HG02885 (cell line): ENCODE data around the gene PROSER3.
"Not testable (repeated sequence)": the region's sequence is repeated elsewhere in the genome, so short reads cannot be mapped to it uniquely, and the experiment has no call there.

Source experiments
- ATAC-seq: cut with Tn5 transposase; IDR thresholded peaks from one replicate; pipeline ENCODE4 v1.9.1; 2021; ENCODE audit warnings: mild to moderate bottlenecking; ENCODE audit not compliant: unreplicated experiment, poor library complexity

Gene PROSER3

DNA sequence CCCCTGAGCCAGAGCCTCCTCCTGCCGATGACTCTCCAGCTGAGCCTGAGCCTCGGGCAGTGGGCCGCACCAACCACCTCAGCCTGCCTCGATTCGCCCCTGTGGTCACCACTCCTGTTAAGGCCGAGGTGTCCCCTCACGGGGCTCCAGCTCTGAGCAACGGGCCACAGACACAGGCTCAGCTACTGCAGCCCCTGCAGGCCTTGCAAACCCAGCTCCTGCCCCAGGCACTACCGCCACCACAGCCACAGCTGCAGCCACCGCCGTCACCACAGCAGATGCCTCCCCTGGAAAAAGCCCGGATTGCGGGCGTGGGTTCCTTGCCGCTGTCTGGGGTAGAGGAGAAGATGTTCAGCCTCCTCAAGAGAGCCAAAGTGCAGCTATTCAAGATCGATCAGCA is 36.6 kb upstream of the PROSER3 start:
- no peak for ATAC-seq

DNA sequence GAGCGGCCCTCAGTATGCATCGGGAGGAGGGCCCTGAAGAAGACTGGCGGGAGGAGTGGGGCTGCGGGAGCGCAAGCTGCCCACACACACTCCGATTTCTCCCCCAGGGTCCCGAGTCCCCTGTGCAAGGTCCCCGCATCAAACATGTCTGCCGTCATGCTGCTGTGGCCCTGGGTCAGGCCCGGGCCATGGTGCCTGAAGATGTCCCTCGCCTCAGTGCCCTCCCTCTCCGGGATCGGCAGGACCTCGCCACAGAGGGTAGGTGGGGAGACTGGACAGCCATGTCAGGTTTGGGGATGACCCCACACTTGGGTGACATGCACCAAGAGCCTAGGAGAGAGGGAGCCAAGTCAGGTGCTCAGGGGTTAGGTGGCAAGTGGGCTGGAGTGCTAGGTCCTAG is 35.5 kb upstream of the PROSER3 start:
- no peak for ATAC-seq

DNA sequence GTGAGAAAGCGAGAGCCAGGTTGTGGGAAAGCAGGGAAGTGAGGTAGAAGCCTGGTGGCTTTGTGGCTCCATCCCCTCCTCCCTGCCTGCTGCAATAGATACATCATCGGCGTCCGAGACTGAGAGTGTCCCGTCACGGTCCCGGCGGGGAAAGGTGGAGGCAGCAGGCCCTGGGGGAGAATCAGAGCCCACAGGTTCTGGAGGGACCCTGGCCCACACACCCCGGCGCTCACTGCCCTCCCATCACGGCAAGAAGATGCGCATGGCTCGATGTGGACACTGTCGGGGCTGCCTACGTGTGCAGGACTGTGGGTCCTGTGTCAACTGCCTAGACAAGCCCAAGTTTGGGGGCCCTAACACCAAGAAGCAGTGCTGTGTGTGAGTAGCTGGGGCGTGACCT is 35.1 kb upstream of the PROSER3 start:
- ATAC-seq = no peak

DNA sequence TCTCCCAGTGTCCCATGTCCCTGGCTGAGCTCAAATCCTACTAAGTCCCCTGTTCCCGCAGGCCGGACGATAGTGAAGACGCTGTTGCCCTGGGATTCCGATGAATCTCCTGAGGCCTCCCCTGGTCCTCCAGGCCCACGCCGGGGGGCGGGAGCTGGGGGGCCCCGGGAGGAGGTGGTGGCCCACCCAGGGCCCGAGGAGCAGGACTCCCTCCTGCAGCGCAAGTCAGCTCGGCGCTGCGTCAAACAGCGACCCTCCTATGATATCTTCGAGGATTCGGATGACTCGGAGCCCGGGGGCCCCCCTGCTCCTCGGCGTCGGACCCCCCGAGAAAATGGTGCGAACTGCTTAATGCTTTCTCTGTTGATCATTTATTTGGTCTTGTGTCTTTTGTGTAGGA is 34.3 kb upstream of the PROSER3 start:
- no peak for ATAC-seq

DNA sequence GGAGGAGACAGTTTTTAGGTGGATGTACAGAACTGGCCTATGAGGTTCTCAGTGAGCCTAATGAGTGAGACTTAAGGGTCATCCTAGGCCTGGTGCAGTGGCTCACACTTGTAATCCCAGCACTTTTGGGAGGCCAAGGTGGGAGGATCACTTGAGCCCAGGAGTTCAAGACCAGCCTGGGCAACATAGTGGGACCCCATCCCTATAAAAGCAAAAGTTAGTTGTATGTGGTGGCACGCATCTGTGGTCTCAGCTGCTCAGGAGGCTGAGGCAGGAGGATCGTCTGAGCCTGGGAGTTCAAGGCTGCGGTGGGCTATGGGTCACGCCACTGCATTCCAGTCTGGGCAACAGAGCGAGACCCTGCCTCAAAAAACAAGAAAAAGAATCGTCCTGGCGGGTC is 33.8 kb upstream of the PROSER3 start:
- ATAC-seq = not testable (repeated sequence)

DNA sequence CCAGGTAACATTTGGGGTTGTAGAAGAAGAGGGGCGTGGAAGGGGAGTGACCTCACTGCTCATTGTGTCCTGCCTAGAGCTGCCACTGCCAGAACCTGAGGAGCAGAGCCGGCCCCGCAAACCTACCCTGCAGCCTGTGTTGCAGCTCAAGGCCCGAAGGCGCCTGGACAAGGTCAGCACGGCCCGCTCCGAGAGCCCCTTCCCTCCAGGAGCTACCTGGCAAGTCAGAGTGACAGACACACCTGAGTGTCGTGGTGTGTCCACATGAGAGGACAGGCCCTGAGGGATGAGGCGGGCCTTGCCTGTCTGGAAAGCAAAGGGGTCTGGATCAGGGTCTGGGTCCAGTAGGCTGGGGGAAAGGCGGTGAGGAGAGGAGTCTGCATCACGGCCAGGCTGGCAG is 33.4 kb upstream of the PROSER3 start:
- ATAC-seq = no peak

DNA sequence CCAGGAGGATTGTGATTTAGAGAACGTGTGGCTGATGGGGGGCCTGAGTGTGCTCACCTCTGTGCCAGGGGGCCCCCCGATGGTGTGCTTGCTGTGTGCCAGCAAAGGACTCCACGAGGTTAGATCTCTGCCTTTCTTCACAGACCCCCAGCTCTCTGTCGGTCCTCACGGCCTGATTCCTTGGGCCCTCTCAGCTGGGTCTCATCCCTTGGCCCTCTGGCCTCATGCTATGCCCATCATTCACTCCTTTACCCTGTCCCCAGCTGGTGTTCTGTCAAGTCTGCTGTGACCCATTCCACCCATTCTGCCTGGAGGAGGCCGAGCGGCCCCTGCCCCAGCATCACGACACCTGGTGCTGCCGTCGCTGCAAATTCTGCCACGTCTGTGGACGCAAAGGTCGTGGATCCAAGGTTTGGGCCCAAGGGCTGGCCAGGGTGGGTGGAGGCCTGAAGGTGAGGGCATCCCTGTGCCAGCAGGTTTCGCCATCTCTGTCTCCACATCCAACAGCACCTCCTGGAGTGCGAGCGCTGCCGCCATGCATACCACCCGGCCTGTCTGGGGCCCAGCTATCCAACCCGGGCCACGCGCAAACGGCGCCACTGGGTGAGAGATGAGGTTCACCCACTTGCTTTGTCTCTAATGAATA is 32.6 kb upstream of the PROSER3 start:
- no peak for ATAC-seq

DNA sequence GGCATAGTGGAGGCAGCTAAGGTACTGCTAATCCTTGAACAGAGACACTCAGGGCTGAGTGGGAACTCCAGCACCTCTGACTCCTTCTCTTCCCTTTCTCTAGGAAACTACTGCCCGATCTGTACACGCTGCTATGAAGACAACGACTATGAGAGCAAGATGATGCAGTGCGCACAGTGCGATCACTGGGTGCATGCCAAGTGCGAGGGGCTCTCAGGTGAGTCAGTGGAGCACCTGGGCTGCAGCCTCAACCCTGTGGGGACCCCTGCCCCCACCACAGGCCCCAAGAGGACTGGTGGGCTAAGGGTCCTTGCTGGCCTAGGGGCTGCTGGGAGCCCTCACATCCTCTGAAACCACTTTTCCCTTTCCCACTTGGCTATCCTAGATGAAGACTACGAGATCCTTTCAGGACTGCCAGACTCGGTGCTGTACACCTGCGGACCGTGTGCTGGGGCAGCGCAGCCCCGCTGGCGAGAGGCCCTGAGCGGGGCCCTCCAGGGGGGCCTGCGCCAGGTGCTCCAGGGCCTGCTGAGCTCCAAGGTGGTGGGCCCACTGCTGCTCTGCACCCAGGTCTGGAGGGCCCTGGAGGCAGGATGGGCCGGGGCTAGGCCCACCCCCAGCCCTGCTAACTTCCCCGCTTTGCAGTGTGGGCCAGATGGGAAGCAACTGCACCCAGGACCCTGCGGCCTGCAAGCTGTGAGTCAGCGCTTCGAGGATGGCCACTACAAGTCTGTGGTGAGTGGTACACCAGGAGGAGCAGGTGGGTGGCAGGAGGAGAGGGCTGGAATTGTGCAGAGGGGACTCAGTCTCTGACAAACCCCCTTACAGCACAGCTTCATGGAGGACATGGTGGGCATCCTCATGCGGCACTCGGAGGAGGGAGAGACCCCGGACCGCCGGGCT is 30.7 kb upstream of the PROSER3 start:
- no peak for ATAC-seq

DNA sequence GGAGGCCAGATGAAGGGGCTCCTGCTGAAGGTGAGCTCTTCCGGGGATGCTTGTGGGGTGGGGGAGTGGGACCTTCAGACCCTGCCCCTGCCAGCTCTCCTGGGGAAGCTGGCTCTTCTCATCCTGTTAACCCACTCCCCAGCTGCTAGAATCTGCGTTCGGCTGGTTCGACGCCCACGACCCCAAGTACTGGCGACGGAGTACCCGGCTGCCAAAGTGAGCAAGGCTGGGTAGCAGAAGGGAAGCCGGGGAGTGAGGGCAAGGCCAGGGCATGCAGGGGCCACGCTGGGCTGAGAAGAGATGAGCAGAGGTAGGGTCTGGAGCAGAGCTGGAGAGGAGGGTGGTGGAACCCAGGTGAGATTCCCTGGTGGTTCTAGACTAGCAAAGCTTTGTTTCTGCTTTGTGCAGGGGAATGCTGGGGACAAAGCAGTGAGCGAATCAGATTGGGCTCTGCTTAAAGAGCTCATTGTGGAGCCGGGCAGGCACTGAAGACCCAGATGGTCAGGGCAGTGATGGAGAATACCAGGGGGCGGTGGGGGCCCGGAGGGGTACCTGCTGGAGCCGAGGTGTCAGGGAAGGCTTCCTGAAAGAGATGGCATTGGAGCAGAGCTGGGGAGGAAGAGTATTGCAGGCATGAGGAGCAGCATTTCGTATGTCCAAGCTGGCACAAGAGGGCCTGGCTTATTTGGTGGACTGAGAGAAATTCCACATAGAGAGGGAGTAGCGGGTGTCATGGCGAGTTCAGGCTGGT is 29.8 kb upstream of the PROSER3 start:
- ATAC-seq = no peak

DNA sequence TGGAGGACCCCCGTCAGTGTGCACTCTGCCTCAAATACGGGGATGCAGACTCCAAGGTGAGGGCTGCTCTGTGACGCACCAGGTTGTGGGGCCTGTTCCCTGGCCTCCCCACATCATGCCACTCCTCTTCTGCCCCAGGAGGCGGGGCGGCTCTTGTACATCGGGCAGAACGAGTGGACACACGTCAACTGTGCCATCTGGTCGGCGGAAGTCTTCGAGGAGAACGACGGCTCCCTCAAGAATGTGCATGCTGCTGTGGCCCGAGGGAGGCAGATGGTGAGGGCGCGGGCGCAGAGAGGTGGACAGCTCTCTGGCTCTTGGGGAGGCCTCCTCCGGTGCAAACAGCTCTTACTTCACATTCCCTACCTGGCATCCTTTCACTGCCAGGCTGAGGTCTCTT is 29.0 kb upstream of the PROSER3 start:
- no peak for ATAC-seq

DNA sequence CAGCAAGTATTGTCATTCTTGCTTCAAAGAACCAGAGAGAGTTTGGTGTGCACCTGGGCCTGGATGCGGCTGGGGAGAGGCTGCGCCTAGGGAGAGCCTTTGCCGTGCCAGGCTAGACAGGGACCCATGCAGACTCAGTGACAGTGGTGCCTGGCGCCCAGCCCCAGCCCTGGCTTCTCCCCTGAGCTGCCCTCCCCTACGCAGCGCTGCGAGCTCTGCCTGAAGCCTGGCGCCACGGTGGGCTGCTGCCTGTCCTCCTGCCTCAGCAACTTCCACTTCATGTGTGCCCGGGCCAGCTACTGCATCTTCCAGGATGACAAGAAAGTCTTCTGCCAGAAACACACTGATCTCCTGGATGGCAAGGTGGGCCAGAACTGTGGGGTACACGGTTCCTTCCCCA is 28.2 kb upstream of the PROSER3 start:
- no peak for ATAC-seq

DNA sequence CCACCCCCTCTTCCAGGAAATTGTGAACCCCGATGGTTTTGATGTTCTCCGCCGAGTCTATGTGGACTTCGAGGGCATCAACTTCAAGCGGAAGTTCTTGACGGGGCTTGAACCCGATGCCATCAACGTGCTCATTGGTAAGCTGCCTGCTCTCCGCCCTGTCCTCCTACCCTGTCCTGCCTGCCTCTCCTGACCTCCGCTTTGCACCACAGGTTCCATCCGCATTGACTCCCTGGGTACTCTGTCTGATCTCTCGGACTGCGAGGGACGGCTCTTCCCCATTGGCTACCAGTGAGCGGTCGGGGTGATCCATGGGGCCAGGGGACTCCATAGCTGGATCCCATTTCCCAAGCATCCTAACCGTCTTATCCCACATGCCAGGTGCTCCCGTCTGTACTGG is 27.6 kb upstream of the PROSER3 start:
- no peak for ATAC-seq

DNA sequence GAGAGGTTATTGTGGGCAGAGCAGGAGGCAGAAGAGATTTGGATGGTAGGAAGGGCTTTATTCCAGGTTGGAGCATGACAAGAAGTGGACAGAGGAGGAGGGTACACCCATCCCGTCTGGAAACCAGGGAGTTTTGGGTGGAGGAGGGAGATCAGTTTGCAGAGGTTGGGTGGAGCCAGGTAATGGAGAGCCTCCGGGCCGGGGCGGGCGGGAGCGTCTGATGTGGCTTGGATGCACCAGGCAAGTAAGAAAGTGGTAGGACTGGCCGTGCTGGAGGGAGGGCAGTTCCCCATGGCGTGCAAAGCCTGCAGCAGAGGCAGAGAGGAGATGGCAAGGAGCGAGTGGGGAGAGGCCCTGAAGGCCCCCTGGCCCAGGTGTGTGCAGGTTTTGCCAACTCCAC is 26.6 kb upstream of the PROSER3 start:
- no peak for ATAC-seq

DNA sequence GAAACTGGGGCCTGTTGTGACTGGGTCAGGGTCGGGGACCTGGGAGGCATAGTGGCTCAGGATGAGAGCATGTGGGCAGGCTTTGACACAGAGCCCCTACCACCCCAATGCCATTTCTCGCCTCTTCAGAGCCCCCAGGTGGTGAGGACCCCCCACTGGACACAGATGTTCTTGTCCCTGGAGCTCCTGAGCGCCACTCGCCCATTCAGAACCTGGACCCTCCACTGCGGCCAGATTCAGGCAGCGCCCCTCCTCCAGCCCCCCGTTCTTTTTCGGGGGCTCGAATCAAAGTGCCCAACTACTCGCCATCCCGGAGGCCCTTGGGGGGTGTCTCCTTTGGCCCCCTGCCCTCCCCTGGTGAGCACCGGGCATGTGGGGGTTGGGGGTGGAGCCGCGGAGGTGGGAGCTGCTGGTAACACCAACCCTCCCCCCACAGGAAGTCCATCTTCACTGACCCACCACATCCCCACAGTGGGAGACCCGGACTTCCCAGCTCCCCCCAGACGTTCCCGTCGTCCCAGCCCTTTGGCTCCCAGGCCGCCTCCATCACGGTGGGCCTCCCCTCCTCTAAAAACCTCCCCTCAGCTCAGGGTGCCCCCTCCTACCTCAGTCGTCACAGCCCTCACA is 26.1 kb upstream of the PROSER3 start:
- no peak for ATAC-seq

DNA sequence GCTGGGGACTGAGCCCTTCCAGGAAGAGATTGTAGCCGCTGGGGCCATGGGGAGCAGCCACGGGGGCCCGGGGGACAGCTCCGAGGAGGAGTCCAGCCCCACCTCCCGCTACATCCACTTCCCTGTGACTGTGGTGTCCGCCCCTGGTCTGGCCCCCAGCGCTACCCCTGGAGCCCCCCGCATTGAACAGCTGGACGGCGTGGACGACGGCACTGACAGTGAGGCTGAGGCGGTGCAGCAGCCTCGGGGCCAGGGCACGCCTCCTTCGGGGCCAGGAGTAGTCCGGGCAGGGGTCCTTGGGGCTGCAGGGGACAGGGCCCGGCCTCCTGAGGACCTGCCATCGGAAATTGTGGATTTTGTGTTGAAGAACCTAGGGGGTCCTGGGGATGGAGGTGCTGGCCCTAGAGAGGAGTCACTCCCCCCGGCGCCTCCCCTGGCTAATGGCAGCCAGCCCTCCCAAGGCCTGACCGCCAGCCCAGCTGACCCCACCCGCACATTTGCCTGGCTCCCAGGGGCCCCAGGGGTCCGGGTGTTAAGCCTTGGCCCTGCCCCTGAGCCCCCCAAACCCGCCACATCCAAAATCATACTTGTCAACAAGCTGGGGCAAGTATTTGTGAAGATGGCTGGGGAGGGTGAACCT is 25.3 kb upstream of the PROSER3 start:
- no peak for ATAC-seq

DNA sequence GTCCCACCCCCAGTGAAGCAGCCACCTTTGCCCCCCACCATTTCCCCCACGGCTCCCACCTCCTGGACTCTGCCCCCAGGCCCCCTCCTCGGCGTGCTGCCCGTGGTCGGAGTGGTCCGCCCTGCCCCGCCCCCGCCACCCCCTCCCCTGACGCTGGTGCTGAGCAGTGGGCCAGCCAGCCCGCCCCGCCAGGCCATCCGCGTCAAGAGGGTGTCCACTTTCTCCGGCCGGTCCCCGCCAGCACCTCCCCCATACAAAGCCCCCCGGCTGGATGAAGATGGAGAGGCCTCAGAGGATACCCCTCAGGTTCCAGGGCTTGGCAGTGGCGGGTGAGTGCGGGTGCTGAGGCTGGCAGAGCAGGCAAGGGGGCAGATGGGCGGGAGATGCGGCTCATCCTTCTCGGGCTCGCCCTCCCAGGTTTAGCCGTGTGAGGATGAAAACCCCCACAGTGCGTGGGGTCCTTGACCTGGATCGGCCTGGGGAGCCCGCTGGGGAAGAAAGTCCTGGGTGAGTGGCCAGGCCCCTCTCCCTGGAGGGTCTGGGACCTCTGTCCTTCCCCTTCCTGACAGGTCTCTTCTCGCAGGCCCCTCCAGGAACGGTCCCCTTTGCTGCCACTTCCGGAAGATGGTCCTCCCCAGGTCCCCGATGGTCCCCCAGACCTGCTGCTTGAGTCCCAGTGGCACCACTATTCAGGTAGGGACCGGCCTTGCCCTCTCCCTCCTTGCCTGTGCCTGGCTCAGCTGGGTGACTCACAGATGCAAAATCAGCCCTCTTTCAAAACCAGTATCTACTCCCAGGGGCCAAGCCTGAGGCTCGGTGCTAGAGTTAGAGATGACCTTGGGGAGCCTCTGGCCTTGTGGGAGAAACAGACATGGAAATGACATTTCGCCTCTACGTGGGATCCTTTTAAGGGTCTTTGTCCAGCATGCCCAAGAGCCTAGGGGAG is 24.5 kb upstream of the PROSER3 start:
- ATAC-seq = no peak

DNA sequence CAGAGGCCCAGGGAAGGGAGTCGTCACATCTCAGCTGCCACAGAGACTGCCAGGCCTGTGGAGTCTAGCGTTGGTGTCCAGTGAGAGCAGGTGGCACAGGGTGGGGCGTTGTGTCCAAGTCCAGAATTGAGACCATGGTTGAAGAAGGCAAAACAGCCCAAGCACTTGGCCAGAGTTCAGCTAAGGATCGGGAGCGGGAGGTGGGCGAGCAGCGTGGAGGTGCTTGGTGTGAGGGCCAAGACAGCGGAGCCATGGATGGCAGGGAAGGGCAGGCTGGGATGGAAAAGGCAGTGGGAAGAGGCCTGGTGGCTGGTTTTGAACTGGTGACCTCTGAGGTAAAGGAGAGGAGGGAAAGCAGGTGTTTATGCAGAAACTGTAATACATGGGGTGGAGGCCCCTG is 23.7 kb upstream of the PROSER3 start:
- no peak for ATAC-seq

DNA sequence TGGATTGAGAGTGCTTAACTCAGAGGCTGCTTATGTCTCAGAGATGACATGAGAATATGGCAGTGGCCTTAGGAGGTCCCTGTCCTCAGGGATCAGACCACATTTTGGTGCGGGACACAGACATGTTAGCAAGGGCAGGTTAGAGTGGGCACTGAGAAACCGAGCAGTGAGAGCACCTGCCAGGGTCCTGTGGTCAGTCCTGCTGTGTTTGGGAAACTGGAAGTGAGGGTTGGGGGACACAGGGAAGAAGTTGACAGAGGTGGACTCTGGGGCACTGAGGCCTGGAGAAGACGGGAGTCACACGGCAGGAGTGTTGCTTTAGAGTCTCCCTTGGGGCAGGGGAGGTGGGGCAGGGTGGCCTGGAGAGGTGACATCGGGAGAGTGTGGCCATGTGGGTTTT is 23.1 kb upstream of the PROSER3 start:
- no peak for ATAC-seq
